ENCODE data around the gene DDX54. TPM values are rescaled to one million over a fixed set of nuclear protein-coding genes. Genes with fewer than 3 reads are reported as not detected.
"Not testable (repeated sequence)": the region's sequence is repeated elsewhere in the genome, so short reads cannot be mapped to it uniquely, and the experiment has no call there.

The DDX54 gene
- total RNA-seq, 2 donors from 2014 or later: 81.4 to 82.7 TPM

DNA sequence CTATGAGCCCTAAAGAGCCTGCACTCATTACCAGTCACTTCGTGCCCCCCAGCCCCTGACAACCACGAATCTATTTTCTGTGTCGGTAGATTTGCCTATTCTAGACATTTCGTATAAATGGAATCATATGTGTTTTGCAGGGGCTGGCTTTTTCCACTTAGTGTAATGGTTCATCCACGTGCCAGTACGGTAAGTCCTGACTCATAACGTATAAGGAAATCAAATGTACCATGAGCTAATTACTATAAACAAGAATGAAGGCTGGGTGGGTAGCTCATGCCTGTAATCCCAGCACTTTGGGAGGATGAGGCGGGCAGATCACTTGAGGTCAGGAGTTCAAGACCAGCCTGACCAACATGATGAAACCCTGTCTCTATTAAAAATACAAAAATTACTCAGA is 67.6 kb downstream of the DDX54 start:
- not testable (repeated sequence) for DNase-seq; H3K27ac Mint-ChIP-seq; H3K4me3 Mint-ChIP-seq; ATAC-seq (replicated peaks in 1 of 2); H3K4me1 Mint-ChIP-seq (ENCODE audit: low read depth); H3K27me3 Mint-ChIP-seq (ENCODE audit: low read depth); H3K36me3 Mint-ChIP-seq (ENCODE audit: insufficient read depth in 2 of 2); H3K9me3 Mint-ChIP-seq

DNA sequence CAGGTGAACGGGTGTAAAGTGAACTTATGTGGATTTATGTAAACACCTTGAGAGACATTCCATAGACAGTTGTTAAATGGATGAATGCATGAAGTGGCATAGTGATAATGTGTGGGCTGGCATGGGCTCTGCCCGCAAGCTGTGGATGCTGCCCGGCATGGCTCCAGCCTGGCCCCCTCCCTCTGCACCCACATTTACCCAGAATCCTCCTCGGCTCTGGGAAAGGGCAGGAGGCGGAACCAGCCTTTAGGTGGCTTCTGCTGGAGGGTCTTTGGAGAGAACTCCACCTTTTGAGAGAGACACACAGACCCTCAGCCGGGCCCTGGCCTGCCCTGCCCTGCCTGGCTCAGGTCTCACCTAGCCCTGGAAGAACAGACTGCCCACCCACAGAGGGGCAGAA is 68.4 kb downstream of the DDX54 start:
- Mint-ChIP-seq H3K27ac (no peak overlapping the region), H3K36me3 (ENCODE audit: insufficient read depth in 2 of 2) (no peaks in the 10 kb centered on the region), H3K9me3 (no peaks in the 10 kb centered on the region), H3K4me3 (no peak overlapping the region), H3K4me1 (ENCODE audit: low read depth) (no peaks in the 10 kb centered on the region), H3K27me3 (ENCODE audit: low read depth) (no peaks in the 10 kb centered on the region)
- DNase-seq (no peak), ATAC-seq (replicated peaks in 1 of 2) (no peak)

DNA sequence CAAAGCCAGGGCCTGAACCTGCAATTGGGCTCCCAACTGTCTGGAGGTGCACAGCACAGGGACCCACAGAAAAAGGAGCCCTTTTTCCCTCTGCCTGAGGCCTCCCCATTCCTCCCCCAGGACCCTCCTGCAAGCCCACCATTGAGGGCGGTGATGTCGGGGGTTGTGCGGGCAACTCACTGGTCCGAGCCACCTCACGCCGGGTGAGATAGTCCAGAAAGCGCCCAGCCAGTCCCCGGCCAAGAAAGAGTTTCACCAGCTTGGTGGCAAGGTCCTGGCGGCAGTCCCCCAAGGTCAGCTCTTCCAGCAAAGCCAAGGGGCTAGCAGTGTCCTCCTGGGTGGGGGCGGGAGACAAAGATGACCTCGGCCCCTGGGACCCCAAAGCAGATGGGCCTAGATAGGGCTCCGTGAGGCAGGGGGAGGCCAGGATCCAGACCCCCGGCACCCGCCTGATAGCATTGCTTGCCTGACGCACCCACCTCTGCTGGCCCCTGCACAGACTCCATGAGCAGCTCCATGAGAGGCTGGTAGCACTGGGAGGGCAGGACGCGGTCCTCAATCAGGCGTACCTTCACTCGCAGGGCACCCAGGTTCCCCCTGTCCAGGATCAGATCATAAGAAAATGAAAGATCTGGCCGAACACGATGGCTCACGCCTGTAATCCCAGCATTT is 69.7 kb downstream of the DDX54 start:
- no peak overlapping the region for H3K27ac Mint-ChIP-seq
- ATAC-seq (replicated peaks in 1 of 2): no peak
- H3K9me3 Mint-ChIP-seq: no peaks in the 10 kb centered on the region
- no peak for DNase-seq
- no peak overlapping the region for H3K4me3 Mint-ChIP-seq
- H3K4me1 Mint-ChIP-seq (ENCODE audit: low read depth): no peaks in the 10 kb centered on the region
- no peaks in the 10 kb centered on the region for H3K36me3 Mint-ChIP-seq (ENCODE audit: insufficient read depth in 2 of 2)
- no peaks in the 10 kb centered on the region for H3K27me3 Mint-ChIP-seq (ENCODE audit: low read depth)

- DNase-seq (no peak), ATAC-seq (replicated peaks in 1 of 2) (no peak)
- Mint-ChIP-seq H3K27ac (no peak overlapping the region), H3K9me3 (no peaks in the 10 kb centered on the region), H3K4me3 (no peak overlapping the region), H3K4me1 (ENCODE audit: low read depth) (no peaks in the 10 kb centered on the region), H3K27me3 (ENCODE audit: low read depth) (no peaks in the 10 kb centered on the region), H3K36me3 (ENCODE audit: insufficient read depth in 2 of 2) (no peaks in the 10 kb centered on the region)
Observed at GRCh38 chr12:113114447-113115178, 70.7 kb downstream of the DDX54 start.

DNA sequence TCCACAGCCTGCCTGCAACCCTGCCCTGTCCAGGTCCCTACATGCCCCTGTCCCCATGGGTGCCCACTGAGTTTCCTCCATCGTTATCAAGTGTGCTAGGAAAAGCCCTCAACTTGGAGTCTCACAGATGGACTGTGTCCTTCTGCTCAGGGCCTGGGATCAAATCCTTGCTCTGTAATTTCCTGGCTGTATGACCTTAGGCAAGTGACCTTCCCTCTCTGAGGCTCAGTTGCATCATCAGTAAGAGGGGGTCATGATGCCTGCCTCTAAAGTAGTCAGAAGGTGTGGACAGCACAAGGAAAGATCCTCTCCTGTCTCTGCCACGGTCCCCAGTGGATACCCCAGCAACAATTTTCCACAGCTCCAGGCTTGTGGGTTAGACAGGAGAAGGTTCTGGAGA is 71.9 kb downstream of the DDX54 start:
- ATAC-seq (replicated peaks in 1 of 2) (no peak), DNase-seq (no peak)
- Mint-ChIP-seq H3K4me1 (ENCODE audit: low read depth) (no peaks in the 10 kb centered on the region), H3K27me3 (ENCODE audit: low read depth) (no peaks in the 10 kb centered on the region), H3K9me3 (no peaks in the 10 kb centered on the region), H3K36me3 (ENCODE audit: insufficient read depth in 2 of 2) (no peaks in the 10 kb centered on the region), H3K27ac (no peak overlapping the region), H3K4me3 (no peak overlapping the region)

DNA sequence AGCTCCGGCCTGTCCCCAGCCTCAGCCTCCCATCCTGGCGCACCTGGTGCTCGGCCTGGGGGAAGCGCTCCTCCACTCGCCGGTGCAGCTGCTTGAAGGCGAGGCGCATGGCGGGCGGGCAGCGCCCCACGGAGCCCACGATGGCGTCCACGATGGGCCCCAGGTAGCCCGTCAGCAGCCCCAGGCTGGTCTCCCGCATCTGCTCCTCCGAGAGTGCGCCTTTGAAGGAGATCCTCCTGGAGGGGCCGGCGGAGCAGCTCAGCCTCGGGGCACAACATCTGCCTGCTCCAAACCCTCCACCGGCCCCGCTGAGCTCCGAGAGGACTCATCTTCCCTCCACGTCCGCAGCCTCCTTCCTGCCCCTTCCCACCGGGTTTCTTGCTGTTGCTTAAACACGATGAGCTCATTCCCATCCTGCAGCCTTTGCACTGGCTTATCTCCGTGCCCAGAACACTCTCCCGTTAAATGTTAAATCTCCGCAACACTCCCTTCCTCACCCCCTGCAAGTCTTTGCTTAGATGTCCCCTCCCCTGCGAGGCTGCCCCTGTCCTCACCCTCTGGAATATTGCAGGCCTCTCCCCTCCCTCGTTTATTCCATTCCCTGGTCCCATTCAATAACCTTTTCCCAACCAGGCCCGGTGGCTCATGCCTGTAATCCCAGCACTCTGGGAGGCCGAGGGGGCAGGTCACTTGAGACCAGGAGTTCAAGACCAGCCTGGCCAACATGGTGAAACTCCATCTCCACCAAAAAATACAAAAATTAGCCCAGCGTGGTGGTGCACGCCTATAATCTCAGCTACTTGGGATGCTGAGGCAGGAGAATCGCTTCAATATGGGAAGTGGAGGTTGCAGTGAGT is 73.0 kb downstream of the DDX54 start:
- ATAC-seq (replicated peaks in 1 of 2) (no peak), DNase-seq (no peak)
- Mint-ChIP-seq H3K9me3 (no peaks in the 10 kb centered on the region), H3K27me3 (ENCODE audit: low read depth) (no peaks in the 10 kb centered on the region), H3K4me3 (no peak overlapping the region), H3K4me1 (ENCODE audit: low read depth) (no peaks in the 10 kb centered on the region), H3K27ac (no peak overlapping the region), H3K36me3 (ENCODE audit: insufficient read depth in 2 of 2) (no peaks in the 10 kb centered on the region)

GRCh38 chr12:113111247-113111646 is 74.0 kb downstream of the DDX54 start:
- ATAC-seq (replicated peaks in 1 of 2) (no peak), DNase-seq (no peak)
- Mint-ChIP-seq H3K9me3 (no peaks in the 10 kb centered on the region), H3K27ac (no peak overlapping the region), H3K4me3 (no peak overlapping the region), H3K36me3 (ENCODE audit: insufficient read depth in 2 of 2) (no peaks in the 10 kb centered on the region), H3K4me1 (ENCODE audit: low read depth) (no peaks in the 10 kb centered on the region), H3K27me3 (ENCODE audit: low read depth) (no peaks in the 10 kb centered on the region)

- H3K9me3 Mint-ChIP-seq: no peaks in the 10 kb centered on the region
- DNase-seq (no peak), ATAC-seq (replicated peaks in 1 of 2) (peak in 1 of 2 donors; percentile 22)
- no peak overlapping the region for H3K4me3 Mint-ChIP-seq
- no peak overlapping the region for H3K27ac Mint-ChIP-seq
- H3K27me3 Mint-ChIP-seq (ENCODE audit: low read depth): no peaks in the 10 kb centered on the region
- H3K36me3 Mint-ChIP-seq (ENCODE audit: insufficient read depth in 2 of 2): no peaks in the 10 kb centered on the region
- peaks cover 1% of the 10 kb centered on the region for H3K4me1 Mint-ChIP-seq (ENCODE audit: low read depth)
Observed at GRCh38 chr12:113109872-113110599, 75.2 kb downstream of the DDX54 start.

DNA sequence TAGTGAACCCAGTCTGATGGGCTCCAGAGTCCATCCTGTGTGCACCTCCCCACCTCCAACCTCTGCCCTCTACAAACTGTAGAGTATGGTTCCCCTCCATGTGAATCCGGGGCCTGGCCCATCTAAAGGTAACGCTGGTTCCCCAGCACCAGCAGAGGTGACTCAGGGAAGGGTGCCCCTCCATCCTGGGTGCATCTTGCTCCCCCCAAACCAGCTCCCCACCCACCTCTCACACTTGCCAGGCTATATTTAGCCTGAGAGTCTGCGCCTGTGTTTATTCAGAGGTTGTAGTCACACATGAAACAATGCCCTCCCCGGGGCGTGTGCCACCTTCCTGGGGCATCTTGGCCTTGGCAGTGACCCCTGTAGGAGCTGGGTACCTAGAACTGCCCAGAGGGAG is 75.9 kb downstream of the DDX54 start:
- Mint-ChIP-seq H3K27me3 (ENCODE audit: low read depth) (no peaks in the 10 kb centered on the region), H3K4me1 (ENCODE audit: low read depth) (peaks cover 3% of the 10 kb centered on the region), H3K9me3 (no peaks in the 10 kb centered on the region), H3K4me3 (no peak overlapping the region), H3K27ac (no peak overlapping the region), H3K36me3 (ENCODE audit: insufficient read depth in 2 of 2) (no peaks in the 10 kb centered on the region)
- ATAC-seq (replicated peaks in 1 of 2) (no peak), DNase-seq (no peak)

GRCh38 chr12:113108308-113108707 is 77.0 kb downstream of the DDX54 start:
- no peak for ATAC-seq (replicated peaks in 1 of 2)
- no peak for DNase-seq
- Mint-ChIP-seq H3K36me3 (ENCODE audit: insufficient read depth in 2 of 2) (no peaks in the 10 kb centered on the region), H3K27me3 (ENCODE audit: low read depth) (no peaks in the 10 kb centered on the region), H3K27ac (no peak overlapping the region), H3K4me3 (no peak overlapping the region), H3K9me3 (no peaks in the 10 kb centered on the region), H3K4me1 (ENCODE audit: low read depth) (peaks cover 12% of the 10 kb centered on the region)

Measured in activated T-cell treated with anti-CD3 and anti-CD28 coated beads, Interleukin-2, amount 50 U/mL, for 72 hours (primary cell).